GM03348 (cell line): ENCODE results near the gene TNNT2.

Source experiments
- DNase-seq: peaks from one replicate; pipeline ENCODE4 v3.0.0; 2012; ENCODE audit warnings: low spot score

The TNNT2 gene

GRCh38 chr1:201401700-201402099, 24.2 kb upstream of the TNNT2 start:
- DNase-seq = no peak

DNA sequence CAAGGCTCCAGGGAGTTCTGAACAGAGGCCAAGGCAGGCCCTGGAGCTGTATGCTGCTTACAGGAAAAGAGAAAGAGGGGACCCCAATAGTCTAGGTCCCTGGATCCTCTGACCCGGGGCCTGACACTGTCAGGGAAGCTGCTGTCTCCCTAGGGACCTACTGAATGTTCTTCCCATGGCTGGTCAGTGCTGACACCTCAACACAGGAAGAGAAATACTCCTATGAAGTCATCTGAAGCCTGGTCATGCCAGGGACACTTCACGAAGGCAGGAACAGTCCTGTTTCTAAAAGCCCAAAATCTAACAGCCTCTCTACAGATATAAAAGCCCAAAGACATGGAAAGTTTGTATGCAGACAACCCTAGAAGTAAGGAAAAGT, 23.4 kb upstream of the TNNT2 start:
- DNase-seq = no peak

GRCh38 chr1:201400212-201400851, 22.9 kb upstream of the TNNT2 start:
- no peak for DNase-seq

- peak; percentile 32 for DNase-seq
Observed at GRCh38 chr1:201399352-201400126, 22.1 kb upstream of the TNNT2 start.

DNA sequence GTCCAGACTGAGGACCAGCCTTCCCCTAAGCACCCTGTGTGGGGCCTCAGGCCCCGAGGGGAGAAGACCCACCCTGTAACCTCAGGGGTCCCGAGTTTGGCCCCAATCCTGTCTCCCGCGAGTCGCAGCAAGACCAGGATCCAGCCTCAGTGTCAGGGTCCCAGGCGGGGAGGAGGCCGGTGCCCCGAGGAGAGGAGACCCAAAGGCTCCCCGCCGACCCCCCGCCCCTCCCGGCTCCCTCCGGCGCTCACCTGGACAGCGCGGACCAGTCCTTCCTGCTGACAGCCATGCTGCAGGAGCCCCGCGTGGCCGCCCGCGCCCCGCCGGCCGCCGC, 21.5 kb upstream of the TNNT2 start, which contains the start of gene LAD1:
LAD1 (minus strand) TSS at position 307 of the 334 bp plus-strand sequence; CDS start at position 289, 18 bp downstream.
- DNase-seq = no peak

GRCh38 chr1:201397675-201398074, 20.2 kb upstream of the TNNT2 start:
- no peak for DNase-seq

- DNase-seq = no peak
Observed at GRCh38 chr1:201396861-201397464, 19.5 kb upstream of the TNNT2 start.

- no peak for DNase-seq
Observed at GRCh38 chr1:201395936-201396335, 18.5 kb upstream of the TNNT2 start.

DNA sequence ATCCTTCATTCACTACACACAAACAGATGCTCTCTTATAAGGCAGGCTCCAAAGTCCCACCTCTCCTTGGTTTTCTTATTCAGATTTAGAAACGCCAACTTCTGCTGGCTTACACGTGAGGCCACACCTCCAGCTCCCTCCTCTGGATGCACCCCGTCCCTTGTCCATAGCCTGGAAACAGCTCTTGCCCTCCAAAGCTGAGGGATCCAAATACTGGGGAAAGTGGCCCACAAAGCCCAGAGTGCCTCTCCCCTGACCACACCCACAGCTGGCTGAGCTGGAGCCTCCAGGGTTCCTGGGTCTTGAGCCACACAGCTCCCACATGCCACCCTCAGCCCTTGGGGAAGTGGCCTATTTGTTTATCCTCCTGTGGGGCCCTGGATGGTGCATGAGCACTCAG, 17.1 kb upstream of the TNNT2 start:
- DNase-seq = no peak

DNA sequence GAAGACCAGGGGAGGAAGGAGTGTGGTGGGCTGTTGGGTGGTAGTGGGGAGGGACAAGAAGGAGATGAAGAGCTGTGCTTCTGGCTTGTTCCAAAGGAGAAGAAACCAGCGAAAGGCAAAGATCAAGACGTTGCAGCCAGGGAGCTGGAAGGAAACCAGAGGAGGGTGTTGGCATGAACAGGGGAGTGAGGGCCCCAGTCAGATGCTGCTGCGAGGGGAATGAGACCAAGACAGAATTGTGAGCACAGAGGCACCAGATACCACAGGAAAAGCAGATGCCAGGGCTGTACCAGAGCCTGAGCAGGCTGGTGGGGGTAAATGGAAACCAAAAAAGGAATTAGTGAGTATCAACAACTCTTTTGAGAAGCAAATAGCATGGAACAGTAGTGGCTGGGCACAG, 15.6 kb upstream of the TNNT2 start:
- no peak for DNase-seq

DNA sequence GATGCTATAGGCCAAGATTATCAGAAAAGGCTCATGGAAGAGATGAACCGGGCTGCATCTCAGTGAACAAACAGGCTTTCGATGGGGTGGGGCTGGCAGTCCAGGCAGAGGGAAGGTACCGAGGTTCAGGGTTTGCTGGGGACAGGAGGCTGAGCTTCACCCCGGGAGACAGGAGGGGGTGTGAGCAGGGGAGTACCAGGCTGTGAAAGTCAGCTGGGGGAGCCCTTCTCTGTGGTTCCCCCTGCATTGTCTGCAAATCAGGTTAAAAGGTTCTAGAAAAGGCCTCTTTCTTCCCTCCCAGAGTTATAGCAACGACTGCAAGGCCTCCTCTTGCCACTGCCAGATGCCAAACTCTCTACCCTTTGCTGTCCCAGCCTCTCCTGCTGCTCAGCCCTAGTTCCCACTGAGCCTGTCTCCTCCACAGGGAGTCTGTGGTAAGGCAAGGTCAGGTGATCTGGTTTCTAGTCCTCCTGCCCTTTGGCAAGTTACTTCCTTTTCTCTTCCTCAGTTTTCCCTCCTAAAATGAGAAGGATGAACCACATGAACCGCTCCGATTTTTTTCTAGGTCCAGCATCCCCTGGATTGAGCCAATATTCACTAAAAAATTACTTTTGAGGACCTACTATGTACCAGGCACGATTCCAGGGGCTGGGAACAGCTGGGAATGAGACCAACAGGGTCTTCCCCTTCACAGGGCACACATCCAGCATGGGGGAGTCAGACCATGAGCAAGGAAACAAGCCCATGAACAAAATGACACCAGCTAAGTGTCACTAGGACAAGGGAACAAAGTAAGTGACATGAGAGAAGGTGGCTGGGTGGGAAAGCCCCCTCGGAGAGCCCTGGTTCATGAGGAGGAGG, 14.4 kb upstream of the TNNT2 start:
- no peak for DNase-seq

- no peak for DNase-seq
Observed at GRCh38 chr1:201391225-201391624, 13.7 kb upstream of the TNNT2 start.

GRCh38 chr1:201389051-201389450, 11.6 kb upstream of the TNNT2 start:
- DNase-seq = no peak

DNA sequence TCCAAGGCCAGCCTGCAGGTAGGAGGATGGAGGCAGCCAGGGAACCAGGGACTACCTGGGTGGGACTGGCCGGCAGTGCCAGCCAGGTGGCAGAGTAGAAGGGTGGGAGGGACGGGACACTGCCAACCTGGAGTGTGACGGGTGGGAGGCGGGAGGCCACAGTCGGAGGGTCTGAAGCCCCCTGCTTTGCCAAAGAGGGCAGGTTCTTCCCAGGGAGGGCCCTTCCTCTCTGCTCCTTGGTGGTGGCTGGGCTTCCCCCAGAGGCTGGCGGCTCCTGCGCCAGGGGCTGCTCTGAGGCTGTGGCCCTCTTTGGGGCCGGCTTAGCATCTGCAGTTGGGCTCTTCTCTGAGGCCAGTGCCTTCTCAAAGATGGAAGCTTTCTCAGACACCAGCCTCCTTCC, 8.7 kb upstream of the TNNT2 start:
- DNase-seq = no peak

- peak; percentile 70 for DNase-seq
Observed at GRCh38 chr1:201385299-201385891, 7.9 kb upstream of the TNNT2 start.

GRCh38 chr1:201384406-201384782, 6.9 kb upstream of the TNNT2 start:
- no peak for DNase-seq

- DNase-seq = peak; percentile 93
Observed at GRCh38 chr1:201383647-201384405, 6.3 kb upstream of the TNNT2 start.

- DNase-seq = no peak
Observed at GRCh38 chr1:201381130-201381529, 3.6 kb upstream of the TNNT2 start.

- DNase-seq = no peak
Observed at GRCh38 chr1:201379733-201380242, 2.3 kb upstream of the TNNT2 start.

DNA sequence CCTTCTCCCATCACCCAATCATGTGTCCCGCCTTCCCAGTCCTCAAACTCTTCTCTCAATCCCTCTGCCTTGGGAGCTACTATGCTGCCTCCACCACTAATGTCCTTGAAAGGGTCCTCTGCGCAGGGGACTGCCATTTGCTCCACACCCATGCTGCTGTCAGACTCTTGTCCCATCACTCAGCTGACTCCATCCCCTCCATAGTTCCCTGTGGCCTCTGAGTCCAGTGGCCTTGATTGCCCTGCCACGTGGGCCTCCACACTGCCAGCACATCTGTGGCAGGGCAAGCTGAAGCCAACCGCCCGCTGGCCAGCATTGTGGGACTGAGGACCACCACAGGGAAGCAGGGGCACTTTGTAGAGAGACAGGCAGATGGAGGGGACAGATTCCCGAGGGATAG, 1.3 kb upstream of the TNNT2 start:
- DNase-seq = no peak
